OCI-LY1 (cell line): ENCODE results near the gene CROCC.

ENCODE experiments used
- EZH2 ChIP-seq: fragments of 200-600 bp; sonication (generic), shearing (Covaris generic); IDR thresholded peaks from 2 replicates; pipeline ENCODE4 v1.8.0; 2017; ENCODE audit warnings: borderline replicate concordance, mixed run types, mild to moderate bottlenecking, antibody characterized with exemption, low read length, moderate library complexity, mixed read lengths
- TF ChIP-seq, protein P1 (sequence below): fragments of 200-600 bp; sonication (generic), shearing (Covaris generic); IDR thresholded peaks from 2 replicates; pipeline ENCODE4 v1.5.1; 2017; ENCODE audit warnings: mild to moderate bottlenecking, antibody characterized with exemption, low read length, moderate library complexity, mixed read lengths

DNA sequence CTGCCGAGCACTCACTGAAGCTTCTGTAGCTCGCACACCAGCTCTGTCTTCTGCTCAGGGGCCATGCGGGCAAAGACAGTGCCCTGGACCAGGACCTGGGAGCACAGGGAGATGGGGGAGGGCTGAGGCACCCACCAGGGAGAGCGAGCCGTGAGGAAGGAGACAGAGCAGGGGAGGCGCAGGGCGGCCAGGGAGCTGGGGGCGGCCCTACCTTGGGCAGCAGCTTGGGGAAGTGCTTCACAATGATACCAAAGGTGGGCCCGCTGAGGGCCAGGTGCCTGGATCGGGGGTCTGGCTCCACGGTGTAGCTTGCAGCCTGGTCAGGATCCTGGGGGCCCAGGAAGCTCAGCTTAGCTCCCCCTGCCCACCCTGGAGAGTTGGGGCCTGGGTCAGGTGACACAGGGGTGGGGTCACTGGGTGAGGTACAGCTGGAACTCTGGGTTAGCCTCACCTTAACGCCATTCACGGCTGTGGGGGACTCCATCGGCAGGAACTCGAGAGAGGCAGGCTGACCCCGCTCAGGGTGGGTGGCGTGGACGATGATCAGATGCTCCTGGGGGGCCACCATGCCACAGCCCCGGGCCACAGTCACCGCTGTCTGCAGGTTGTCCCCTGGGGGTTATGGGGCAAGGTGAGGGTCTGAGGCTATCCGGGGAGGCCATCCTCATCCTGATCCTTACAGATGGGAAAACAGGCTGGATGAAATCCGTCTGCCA lies 68.1 kb downstream of the CROCC start:
- TF ChIP-seq, protein P1, sequence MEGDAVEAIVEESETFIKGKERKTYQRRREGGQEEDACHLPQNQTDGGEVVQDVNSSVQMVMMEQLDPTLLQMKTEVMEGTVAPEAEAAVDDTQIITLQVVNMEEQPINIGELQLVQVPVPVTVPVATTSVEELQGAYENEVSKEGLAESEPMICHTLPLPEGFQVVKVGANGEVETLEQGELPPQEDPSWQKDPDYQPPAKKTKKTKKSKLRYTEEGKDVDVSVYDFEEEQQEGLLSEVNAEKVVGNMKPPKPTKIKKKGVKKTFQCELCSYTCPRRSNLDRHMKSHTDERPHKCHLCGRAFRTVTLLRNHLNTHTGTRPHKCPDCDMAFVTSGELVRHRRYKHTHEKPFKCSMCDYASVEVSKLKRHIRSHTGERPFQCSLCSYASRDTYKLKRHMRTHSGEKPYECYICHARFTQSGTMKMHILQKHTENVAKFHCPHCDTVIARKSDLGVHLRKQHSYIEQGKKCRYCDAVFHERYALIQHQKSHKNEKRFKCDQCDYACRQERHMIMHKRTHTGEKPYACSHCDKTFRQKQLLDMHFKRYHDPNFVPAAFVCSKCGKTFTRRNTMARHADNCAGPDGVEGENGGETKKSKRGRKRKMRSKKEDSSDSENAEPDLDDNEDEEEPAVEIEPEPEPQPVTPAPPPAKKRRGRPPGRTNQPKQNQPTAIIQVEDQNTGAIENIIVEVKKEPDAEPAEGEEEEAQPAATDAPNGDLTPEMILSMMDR = no peak
- TF ChIP-seq EZH2 = no peak
